ENCODE data around the gene SHKBP1.

SHKBP1 gene

GRCh38 chr19:40576585-40577451 is at the start of gene SHKBP1:
Gene SHKBP1 (plus strand): TSS chr19:40576873. CDS start chr19:40576900, 27 bp downstream.
- H3K9ac ChIP-seq (ENCODE audit: insufficient read length, low read depth), result peak within 1 kb of the TSS; percentile 83
- TF ChIP-seq SUZ12 (IDR thresholded peaks at IDR 0.05; ENCODE audit: extremely low read depth, insufficient read depth, insufficient read length) (no peak), ZNF274 (IDR thresholded peaks at IDR 0.05; ENCODE audit: low read depth, low read length) (no peak), YY1 (IDR thresholded peaks at IDR 0.05; ENCODE audit: insufficient read depth, insufficient read length) (no peak)
- peaks cover 24% of the 10 kb centered on the region for H3K36me3 ChIP-seq (ENCODE audit: insufficient read depth, insufficient read length, low read length)
- peaks cover 3% of the 10 kb centered on the region for H3K4me1 ChIP-seq (ENCODE audit: insufficient read depth, insufficient read length)
- DNase-seq (ENCODE audit: low read depth, low spot score), result peak; percentile 83
- H3K27me3 ChIP-seq (ENCODE audit: insufficient read depth, insufficient read length), result no peaks in the 10 kb centered on the region
- no peaks in the 10 kb centered on the region for H3K9me3 ChIP-seq (ENCODE audit: insufficient read depth, low read length)
- peak within 1 kb of the TSS; percentile 80 for H3K4me3 ChIP-seq (ENCODE audit: insufficient read length, low read depth)

- no peaks in the 10 kb centered on the region for H3K9me3 ChIP-seq (ENCODE audit: insufficient read depth, low read length)
- H3K27me3 ChIP-seq (ENCODE audit: insufficient read depth, insufficient read length), result no peaks in the 10 kb centered on the region
- H3K4me3 ChIP-seq (ENCODE audit: insufficient read length, low read depth), result no peak overlapping the region
- no peak overlapping the region for H3K9ac ChIP-seq (ENCODE audit: insufficient read length, low read depth)
- no peaks in the 10 kb centered on the region for H3K36me3 ChIP-seq (ENCODE audit: insufficient read depth, insufficient read length, low read length)
- H3K4me1 ChIP-seq (ENCODE audit: insufficient read depth, insufficient read length), result peaks cover 7% of the 10 kb centered on the region
- no peak for DNase-seq (ENCODE audit: low read depth, low spot score)
- TF ChIP-seq YY1 (IDR thresholded peaks at IDR 0.05; ENCODE audit: insufficient read depth, insufficient read length), result no peak
- no peak for TF ChIP-seq SUZ12 (IDR thresholded peaks at IDR 0.05; ENCODE audit: extremely low read depth, insufficient read depth, insufficient read length)
- TF ChIP-seq ZNF274 (IDR thresholded peaks at IDR 0.05; ENCODE audit: low read depth, low read length), result no peak
Measured at GRCh38 chr19:40528078-40528477, 48.6 kb upstream of the SHKBP1 start.

GRCh38 chr19:40528533-40529092 is 48.1 kb upstream of the SHKBP1 start:
- Histone ChIP-seq H3K4me3 (ENCODE audit: insufficient read length, low read depth) (no peak overlapping the region), H3K4me1 (ENCODE audit: insufficient read depth, insufficient read length) (peaks cover 7% of the 10 kb centered on the region), H3K27me3 (ENCODE audit: insufficient read depth, insufficient read length) (peaks cover 3% of the 10 kb centered on the region), H3K9ac (ENCODE audit: insufficient read length, low read depth) (peak overlapping the region; percentile 32), H3K9me3 (ENCODE audit: insufficient read depth, low read length) (no peaks in the 10 kb centered on the region), H3K36me3 (ENCODE audit: insufficient read depth, insufficient read length, low read length) (no peaks in the 10 kb centered on the region)
- TF ChIP-seq SUZ12 (IDR thresholded peaks at IDR 0.05; ENCODE audit: extremely low read depth, insufficient read depth, insufficient read length) (no peak), YY1 (IDR thresholded peaks at IDR 0.05; ENCODE audit: insufficient read depth, insufficient read length) (no peak), ZNF274 (IDR thresholded peaks at IDR 0.05; ENCODE audit: low read depth, low read length) (no peak)
- no peak for DNase-seq (ENCODE audit: low read depth, low spot score)

- H3K4me3 ChIP-seq (ENCODE audit: insufficient read length, low read depth), result peak overlapping the region; percentile 15
- no peaks in the 10 kb centered on the region for H3K36me3 ChIP-seq (ENCODE audit: insufficient read depth, insufficient read length, low read length)
- peaks cover 4% of the 10 kb centered on the region for H3K27me3 ChIP-seq (ENCODE audit: insufficient read depth, insufficient read length)
- H3K9ac ChIP-seq (ENCODE audit: insufficient read length, low read depth), result peak overlapping the region; percentile 50
- TF ChIP-seq SUZ12 (IDR thresholded peaks at IDR 0.05; ENCODE audit: extremely low read depth, insufficient read depth, insufficient read length) (no peak), YY1 (IDR thresholded peaks at IDR 0.05; ENCODE audit: insufficient read depth, insufficient read length) (no peak), ZNF274 (IDR thresholded peaks at IDR 0.05; ENCODE audit: low read depth, low read length) (no peak)
- H3K9me3 ChIP-seq (ENCODE audit: insufficient read depth, low read length), result no peaks in the 10 kb centered on the region
- H3K4me1 ChIP-seq (ENCODE audit: insufficient read depth, insufficient read length), result peaks cover 7% of the 10 kb centered on the region
- DNase-seq (ENCODE audit: low read depth, low spot score), result peak; percentile 56
Measured at GRCh38 chr19:40529093-40529954, 47.3 kb upstream of the SHKBP1 start.

- H3K4me3 ChIP-seq (ENCODE audit: insufficient read length, low read depth), result peak overlapping the region; percentile 24
- TF ChIP-seq SUZ12 (IDR thresholded peaks at IDR 0.05; ENCODE audit: extremely low read depth, insufficient read depth, insufficient read length) (no peak), YY1 (IDR thresholded peaks at IDR 0.05; ENCODE audit: insufficient read depth, insufficient read length) (no peak), ZNF274 (IDR thresholded peaks at IDR 0.05; ENCODE audit: low read depth, low read length) (no peak)
- no peak for DNase-seq (ENCODE audit: low read depth, low spot score)
- no peaks in the 10 kb centered on the region for H3K36me3 ChIP-seq (ENCODE audit: insufficient read depth, insufficient read length, low read length)
- no peak overlapping the region for H3K9ac ChIP-seq (ENCODE audit: insufficient read length, low read depth)
- H3K4me1 ChIP-seq (ENCODE audit: insufficient read depth, insufficient read length), result peaks cover 7% of the 10 kb centered on the region
- peaks cover 4% of the 10 kb centered on the region for H3K27me3 ChIP-seq (ENCODE audit: insufficient read depth, insufficient read length)
- H3K9me3 ChIP-seq (ENCODE audit: insufficient read depth, low read length), result no peaks in the 10 kb centered on the region
Measured at GRCh38 chr19:40530091-40530901, 46.4 kb upstream of the SHKBP1 start.

- no peak for DNase-seq (ENCODE audit: low read depth, low spot score)
- Histone ChIP-seq H3K4me3 (ENCODE audit: insufficient read length, low read depth) (no peak overlapping the region), H3K4me1 (ENCODE audit: insufficient read depth, insufficient read length) (peaks cover 4% of the 10 kb centered on the region), H3K27me3 (ENCODE audit: insufficient read depth, insufficient read length) (peaks cover 4% of the 10 kb centered on the region), H3K9ac (ENCODE audit: insufficient read length, low read depth) (no peak overlapping the region), H3K9me3 (ENCODE audit: insufficient read depth, low read length) (no peaks in the 10 kb centered on the region), H3K36me3 (ENCODE audit: insufficient read depth, insufficient read length, low read length) (no peaks in the 10 kb centered on the region)
- TF ChIP-seq YY1 (IDR thresholded peaks at IDR 0.05; ENCODE audit: insufficient read depth, insufficient read length), result no peak
- TF ChIP-seq SUZ12 (IDR thresholded peaks at IDR 0.05; ENCODE audit: extremely low read depth, insufficient read depth, insufficient read length), result no peak
- no peak for TF ChIP-seq ZNF274 (IDR thresholded peaks at IDR 0.05; ENCODE audit: low read depth, low read length)
Measured at GRCh38 chr19:40533508-40533907, 43.2 kb upstream of the SHKBP1 start.
